Measurements from ENCODE around the gene GABBR1.
A peak's percentile ranks its signal among the peaks of the same experiment; 100 is the strongest.

GABBR1 gene

GRCh38 chr6:29524044-29524443, 108.9 kb downstream of the GABBR1 start:
- DNase-seq = no peak

GRCh38 chr6:29522227-29522626, 110.8 kb downstream of the GABBR1 start:
- no peak for DNase-seq

GRCh38 chr6:29521006-29521680, 111.8 kb downstream of the GABBR1 start:
- no peak for DNase-seq

GRCh38 chr6:29520232-29520631, 112.8 kb downstream of the GABBR1 start:
- no peak for DNase-seq

GRCh38 chr6:29519291-29520010, 113.5 kb downstream of the GABBR1 start:
- no peak for DNase-seq

- no peak for DNase-seq
Observed at GRCh38 chr6:29517728-29518440, 115.1 kb downstream of the GABBR1 start.

- no peak for DNase-seq
Observed at GRCh38 chr6:29517245-29517644, 115.7 kb downstream of the GABBR1 start.

- peak; percentile 34 for DNase-seq
Observed at GRCh38 chr6:29516108-29516507, 116.9 kb downstream of the GABBR1 start.

GRCh38 chr6:29510746-29511300, 122.2 kb downstream of the GABBR1 start:
- DNase-seq = no peak

GRCh38 chr6:29510202-29510601, 122.8 kb downstream of the GABBR1 start:
- no peak for DNase-seq

Measured in central memory CD4-positive, alpha-beta T cell (primary cell).